ENCODE results near the gene STK11IP. TPM values are rescaled to one million over a fixed set of nuclear protein-coding genes. Genes with fewer than 3 reads are reported as not detected.

Gene STK11IP
- total RNA-seq, 4 donors from 2014 or later: 8.9 to 24.2 (median 14.3) TPM

GRCh38 chr2:219560037-219560892, 37.4 kb upstream of the STK11IP start:
- DNase-seq (ENCODE audit: extremely low spot score): no peak
- H3K4me3 ChIP-seq: no peak overlapping the region
- no peaks in the 10 kb centered on the region for H3K27me3 ChIP-seq
- intact Hi-C loops (cut with DNase I): loop anchor here (5.0 kb wide), 1 partner anchor 37 kb away; the partner anchor contains the start of gene STK11IP
- no peaks in the 10 kb centered on the region for H3K9me3 ChIP-seq
- H3K27ac ChIP-seq (replicated peaks in 1 of 4): no peak overlapping the region
- WGBS: 37% methylated on average over 6 of the region's 8 CpGs
- peaks cover 3 to 18% (median 16%) of the 10 kb centered on the region in 4 donors for H3K4me1 ChIP-seq
- peaks cover 4 to 79% (median 62%) of the 10 kb centered on the region in 4 donors for H3K36me3 ChIP-seq
- TF ChIP-seq EP300 (IDR thresholded peaks at IDR 0.05) (no peak), POLR2AphosphoS5 (IDR thresholded peaks at IDR 0.05) (no peak), POLR2A (IDR thresholded peaks at IDR 0.05; ENCODE audit: low read depth) (no peak)
- TF ChIP-seq, protein P1, sequence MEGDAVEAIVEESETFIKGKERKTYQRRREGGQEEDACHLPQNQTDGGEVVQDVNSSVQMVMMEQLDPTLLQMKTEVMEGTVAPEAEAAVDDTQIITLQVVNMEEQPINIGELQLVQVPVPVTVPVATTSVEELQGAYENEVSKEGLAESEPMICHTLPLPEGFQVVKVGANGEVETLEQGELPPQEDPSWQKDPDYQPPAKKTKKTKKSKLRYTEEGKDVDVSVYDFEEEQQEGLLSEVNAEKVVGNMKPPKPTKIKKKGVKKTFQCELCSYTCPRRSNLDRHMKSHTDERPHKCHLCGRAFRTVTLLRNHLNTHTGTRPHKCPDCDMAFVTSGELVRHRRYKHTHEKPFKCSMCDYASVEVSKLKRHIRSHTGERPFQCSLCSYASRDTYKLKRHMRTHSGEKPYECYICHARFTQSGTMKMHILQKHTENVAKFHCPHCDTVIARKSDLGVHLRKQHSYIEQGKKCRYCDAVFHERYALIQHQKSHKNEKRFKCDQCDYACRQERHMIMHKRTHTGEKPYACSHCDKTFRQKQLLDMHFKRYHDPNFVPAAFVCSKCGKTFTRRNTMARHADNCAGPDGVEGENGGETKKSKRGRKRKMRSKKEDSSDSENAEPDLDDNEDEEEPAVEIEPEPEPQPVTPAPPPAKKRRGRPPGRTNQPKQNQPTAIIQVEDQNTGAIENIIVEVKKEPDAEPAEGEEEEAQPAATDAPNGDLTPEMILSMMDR (IDR thresholded peaks at IDR 0.05): peak; percentile 40 to 91 (median 68)

DNA sequence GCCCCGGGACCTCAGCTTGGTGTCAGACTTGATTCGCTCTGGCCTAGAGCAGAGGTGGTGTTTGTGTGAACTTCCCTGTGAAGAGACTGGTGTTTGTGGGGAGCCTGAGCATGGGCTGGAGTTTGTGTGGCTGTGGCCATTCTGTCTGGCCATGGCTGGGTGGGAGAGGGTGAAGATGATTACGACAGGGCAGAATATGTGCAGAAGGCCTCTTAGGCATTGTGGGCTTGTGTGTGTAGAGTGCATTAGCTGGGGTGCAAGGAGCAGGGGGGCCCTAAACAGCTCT, 36.8 kb upstream of the STK11IP start:
- WGBS: 100% methylated on average over 2 of the region's 3 CpGs
- H3K27ac ChIP-seq (replicated peaks in 1 of 4): no peak overlapping the region
- no peaks in the 10 kb centered on the region for H3K27me3 ChIP-seq
- TF ChIP-seq EP300 (IDR thresholded peaks at IDR 0.05): no peak
- TF ChIP-seq POLR2A (IDR thresholded peaks at IDR 0.05; ENCODE audit: low read depth): no peak
- TF ChIP-seq POLR2AphosphoS5 (IDR thresholded peaks at IDR 0.05): no peak
- TF ChIP-seq, protein P1 (IDR thresholded peaks at IDR 0.05): no peak
- peaks cover 3 to 18% (median 16%) of the 10 kb centered on the region in 4 donors for H3K4me1 ChIP-seq
- no peak overlapping the region for H3K4me3 ChIP-seq
- no peaks in the 10 kb centered on the region for H3K9me3 ChIP-seq
- intact Hi-C loops (cut with DNase I): loop anchor here (5.0 kb wide), 1 partner anchor 36 kb away; the partner anchor contains the start of gene STK11IP
- peaks cover 4 to 77% (median 59%) of the 10 kb centered on the region in 4 donors for H3K36me3 ChIP-seq
- DNase-seq (ENCODE audit: extremely low spot score): no peak

DNA sequence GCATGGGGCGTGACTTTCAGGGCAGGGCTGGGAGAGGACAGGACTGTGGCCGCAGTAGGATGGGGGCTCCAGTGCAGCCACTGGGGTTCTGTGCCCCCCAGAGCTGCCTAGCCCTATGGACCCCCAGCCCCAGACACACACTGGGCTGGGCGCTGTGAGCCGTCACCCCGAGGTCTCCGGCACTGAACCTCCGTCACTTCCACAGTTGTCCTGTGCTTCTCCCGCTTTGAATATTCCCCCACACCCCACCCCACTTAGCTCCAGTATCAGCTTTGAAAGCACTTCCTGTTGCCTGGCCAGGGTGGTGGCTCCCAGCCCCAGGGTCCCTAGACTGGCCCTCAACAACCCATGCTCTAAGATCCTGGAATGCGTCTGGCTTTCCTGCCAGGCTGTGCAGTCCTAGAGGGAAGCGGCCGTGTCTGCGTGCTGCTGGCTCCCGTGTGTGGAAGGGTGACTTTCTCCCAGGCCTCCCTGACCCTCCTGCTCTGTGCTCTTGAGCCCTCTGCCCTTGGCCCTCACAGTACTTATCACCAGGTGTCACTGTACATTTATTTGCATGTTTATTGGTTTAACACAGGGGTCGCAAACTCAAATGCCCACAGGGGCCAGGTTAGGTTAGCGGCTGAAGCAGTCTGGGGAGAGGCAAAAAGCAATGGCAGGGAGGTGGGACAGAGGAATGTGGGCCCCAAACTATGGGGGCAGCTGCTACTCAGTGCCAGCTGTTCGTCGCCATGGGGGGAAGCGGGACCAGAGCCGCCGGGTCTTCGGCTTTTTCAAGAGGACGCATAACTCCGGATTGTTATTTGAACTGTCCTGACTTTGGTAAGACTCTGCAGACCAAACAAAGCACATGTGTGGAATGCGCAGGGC, 36.2 kb upstream of the STK11IP start:
- no peaks in the 10 kb centered on the region for H3K9me3 ChIP-seq
- H3K4me3 ChIP-seq: no peak overlapping the region
- TF ChIP-seq EP300 (IDR thresholded peaks at IDR 0.05): no peak
- no peak for TF ChIP-seq POLR2A (IDR thresholded peaks at IDR 0.05; ENCODE audit: low read depth)
- TF ChIP-seq, protein P1 (IDR thresholded peaks at IDR 0.05): no peak
- no peak for TF ChIP-seq POLR2AphosphoS5 (IDR thresholded peaks at IDR 0.05)
- peaks cover 3 to 18% (median 16%) of the 10 kb centered on the region in 4 donors for H3K4me1 ChIP-seq
- H3K27ac ChIP-seq (replicated peaks in 1 of 4): no peak overlapping the region
- H3K27me3 ChIP-seq: no peaks in the 10 kb centered on the region
- DNase-seq (ENCODE audit: extremely low spot score): no peak
- intact Hi-C loops (cut with DNase I): loop anchor here (5.0 kb wide), 1 partner anchor 36 kb away; the partner anchor contains the start of gene STK11IP
- H3K36me3 ChIP-seq: peaks cover 2 to 77% (median 53%) of the 10 kb centered on the region in 4 donors
- 84% methylated on average over 18 of the region's 24 CpGs for WGBS

DNA sequence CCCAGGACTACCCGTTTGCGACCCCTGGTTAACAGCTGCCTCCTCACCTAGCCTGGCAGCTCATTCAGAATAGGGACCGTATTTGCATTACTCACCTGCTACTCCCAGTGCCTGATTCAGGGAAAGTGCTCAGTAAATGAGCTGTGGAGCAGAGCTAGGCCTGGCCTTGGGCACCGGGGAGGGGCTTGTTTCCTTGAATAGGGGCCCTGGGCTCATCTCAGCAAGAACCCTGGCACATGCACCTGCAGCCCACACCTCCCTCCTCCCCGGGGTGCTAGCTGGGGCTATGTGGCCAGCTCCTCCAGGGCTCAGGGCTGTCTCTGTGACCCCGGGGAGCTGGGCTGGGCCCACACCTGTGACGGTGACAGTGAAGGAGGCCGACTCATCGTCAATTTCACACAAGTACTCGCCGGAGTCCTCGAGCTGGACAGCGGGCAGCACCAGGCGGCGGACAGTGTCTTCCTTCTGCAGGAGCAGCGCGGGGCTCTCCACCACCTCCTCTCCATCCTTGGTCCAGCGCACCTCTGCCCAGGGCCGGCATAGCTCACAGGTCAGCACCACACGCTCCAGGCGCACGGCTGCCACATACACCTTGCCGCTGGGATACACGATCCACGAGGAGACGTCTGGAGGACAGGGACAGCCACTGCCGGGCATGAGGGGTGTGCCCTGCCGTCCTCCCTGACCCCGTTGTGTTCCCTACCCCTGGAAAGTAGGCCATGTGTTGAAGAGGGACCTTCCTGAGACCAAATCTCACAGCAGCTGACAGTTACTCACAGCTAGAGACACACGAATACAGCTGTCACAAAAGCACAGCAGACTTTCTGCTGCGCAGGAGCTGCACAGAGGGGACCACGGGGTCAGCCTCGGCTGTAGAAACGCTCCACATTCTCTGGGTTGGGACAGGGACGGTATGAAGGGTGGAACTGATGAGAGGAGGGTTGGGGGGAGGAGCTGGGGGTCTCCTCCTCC, 35.3 kb upstream of the STK11IP start:
- WGBS: 81% methylated on average over 26 of the region's 35 CpGs
- Histone ChIP-seq H3K9me3 (no peaks in the 10 kb centered on the region), H3K36me3 (peaks cover 0 to 78% (median 54%) of the 10 kb centered on the region in 4 donors), H3K27ac (replicated peaks in 1 of 4) (no peak overlapping the region), H3K27me3 (no peaks in the 10 kb centered on the region), H3K4me3 (no peak overlapping the region), H3K4me1 (peaks cover 3 to 18% (median 16%) of the 10 kb centered on the region in 4 donors)
- no peak for DNase-seq (ENCODE audit: extremely low spot score)
- TF ChIP-seq POLR2AphosphoS5 (IDR thresholded peaks at IDR 0.05): no peak
- no peak for TF ChIP-seq POLR2A (IDR thresholded peaks at IDR 0.05; ENCODE audit: low read depth)
- TF ChIP-seq EP300 (IDR thresholded peaks at IDR 0.05): no peak
- TF ChIP-seq, protein P1 (IDR thresholded peaks at IDR 0.05): no peak
- intact Hi-C loops (cut with DNase I): loop anchor here (5.0 kb wide), 1 partner anchor 35 kb away; the partner anchor contains the start of gene STK11IP
